ENCODE measurements around the gene AUTS2.

Gene AUTS2

DNA sequence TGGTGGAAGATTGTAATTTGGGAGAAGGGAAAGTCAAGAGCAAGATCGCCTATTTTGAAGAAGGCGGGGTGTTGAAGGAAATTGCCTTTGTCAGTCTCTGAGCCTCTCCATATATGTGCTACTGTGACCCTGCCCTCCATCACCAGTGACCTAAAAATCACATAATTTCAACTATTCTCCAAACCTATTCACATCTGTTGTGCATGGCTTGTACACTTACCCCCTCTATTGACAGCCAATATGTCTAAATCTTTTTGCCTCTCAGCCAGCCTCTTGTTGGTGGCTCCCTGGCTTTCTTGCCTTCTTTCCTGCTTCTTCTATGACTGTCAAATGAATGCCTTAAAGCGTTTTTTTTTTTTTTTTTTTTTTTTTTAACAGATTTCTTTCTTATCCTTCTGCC, 295.6 kb downstream of the AUTS2 start:
- H3K4me3 ChIP-seq (ENCODE audit: low read depth, low read length), result no peak overlapping the region
- no peak for DNase-seq (ENCODE audit: low read depth)
- TF ChIP-seq, protein P1, sequence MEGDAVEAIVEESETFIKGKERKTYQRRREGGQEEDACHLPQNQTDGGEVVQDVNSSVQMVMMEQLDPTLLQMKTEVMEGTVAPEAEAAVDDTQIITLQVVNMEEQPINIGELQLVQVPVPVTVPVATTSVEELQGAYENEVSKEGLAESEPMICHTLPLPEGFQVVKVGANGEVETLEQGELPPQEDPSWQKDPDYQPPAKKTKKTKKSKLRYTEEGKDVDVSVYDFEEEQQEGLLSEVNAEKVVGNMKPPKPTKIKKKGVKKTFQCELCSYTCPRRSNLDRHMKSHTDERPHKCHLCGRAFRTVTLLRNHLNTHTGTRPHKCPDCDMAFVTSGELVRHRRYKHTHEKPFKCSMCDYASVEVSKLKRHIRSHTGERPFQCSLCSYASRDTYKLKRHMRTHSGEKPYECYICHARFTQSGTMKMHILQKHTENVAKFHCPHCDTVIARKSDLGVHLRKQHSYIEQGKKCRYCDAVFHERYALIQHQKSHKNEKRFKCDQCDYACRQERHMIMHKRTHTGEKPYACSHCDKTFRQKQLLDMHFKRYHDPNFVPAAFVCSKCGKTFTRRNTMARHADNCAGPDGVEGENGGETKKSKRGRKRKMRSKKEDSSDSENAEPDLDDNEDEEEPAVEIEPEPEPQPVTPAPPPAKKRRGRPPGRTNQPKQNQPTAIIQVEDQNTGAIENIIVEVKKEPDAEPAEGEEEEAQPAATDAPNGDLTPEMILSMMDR (IDR thresholded peaks at IDR 0.05; ENCODE audit: control insufficient read depth, extremely low read depth, insufficient read depth), result peak; percentile 36

DNA sequence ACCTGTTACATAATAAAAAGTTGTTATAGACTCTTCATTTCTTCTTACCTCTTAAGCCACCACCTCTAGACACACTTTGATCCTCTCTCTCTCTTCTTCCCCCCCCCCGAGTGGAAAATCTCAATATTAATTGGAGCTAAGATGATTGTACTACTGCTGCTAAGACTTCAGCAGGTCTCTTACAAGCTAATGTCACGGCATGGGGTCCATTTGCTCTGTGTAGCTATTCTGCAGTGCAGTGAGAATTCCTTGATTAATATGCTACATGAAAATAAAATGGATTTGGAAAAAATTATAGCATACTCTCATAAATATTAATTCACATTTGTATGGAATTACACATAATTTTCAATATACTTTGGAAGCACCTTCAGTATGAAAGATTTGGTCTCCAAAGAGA, 297.2 kb downstream of the AUTS2 start:
- TF ChIP-seq, protein P1 (IDR thresholded peaks at IDR 0.05; ENCODE audit: control insufficient read depth, extremely low read depth, insufficient read depth), result no peak
- no peak for DNase-seq (ENCODE audit: low read depth)
- H3K4me3 ChIP-seq (ENCODE audit: low read depth, low read length), result no peak overlapping the region

DNA sequence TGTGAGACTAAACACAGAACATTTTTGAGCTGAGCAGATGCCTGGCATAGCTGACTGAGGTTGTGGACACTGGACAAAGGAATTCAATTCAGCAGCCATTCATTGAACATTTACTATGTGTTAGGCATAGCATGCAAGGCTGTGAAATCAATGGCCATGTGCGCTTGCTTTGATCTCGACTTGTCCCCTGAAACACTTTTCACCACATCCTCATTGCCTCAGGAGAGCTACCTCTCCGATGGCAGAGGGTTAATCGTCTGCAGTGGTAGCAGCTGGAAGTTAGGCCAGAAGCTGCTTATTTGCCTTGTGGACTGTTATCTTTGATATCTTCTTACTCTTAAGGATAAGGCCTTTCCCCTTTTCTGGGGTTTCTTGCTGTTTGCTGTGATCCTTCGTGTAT, 297.8 kb downstream of the AUTS2 start:
- TF ChIP-seq, protein P1 (IDR thresholded peaks at IDR 0.05; ENCODE audit: control insufficient read depth, extremely low read depth, insufficient read depth), result no peak
- no peak for DNase-seq (ENCODE audit: low read depth)
- H3K4me3 ChIP-seq (ENCODE audit: low read depth, low read length), result no peak overlapping the region

DNA sequence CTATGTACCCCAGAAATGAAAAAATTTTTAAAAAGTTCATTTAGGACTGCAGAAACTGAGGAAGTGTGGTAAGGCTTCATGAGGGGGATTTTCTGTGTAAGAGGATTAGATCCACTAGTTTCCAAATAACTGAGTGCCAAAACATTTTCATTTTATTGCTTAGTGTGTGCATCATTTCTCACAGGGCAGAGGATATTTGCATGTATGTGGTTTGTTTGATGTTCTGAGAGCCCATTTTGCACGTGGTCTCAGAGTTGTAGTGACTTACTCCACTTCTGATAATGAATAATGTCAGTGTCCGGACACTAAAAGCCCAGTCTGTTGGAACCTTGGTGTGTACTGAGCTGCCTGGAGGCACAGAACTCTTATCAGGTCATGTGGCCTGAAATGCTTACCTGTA, 299.9 kb downstream of the AUTS2 start:
- DNase-seq (ENCODE audit: low read depth), result no peak
- TF ChIP-seq, protein P1 (IDR thresholded peaks at IDR 0.05; ENCODE audit: control insufficient read depth, extremely low read depth, insufficient read depth), result no peak
- no peak overlapping the region for H3K4me3 ChIP-seq (ENCODE audit: low read depth, low read length)

DNA sequence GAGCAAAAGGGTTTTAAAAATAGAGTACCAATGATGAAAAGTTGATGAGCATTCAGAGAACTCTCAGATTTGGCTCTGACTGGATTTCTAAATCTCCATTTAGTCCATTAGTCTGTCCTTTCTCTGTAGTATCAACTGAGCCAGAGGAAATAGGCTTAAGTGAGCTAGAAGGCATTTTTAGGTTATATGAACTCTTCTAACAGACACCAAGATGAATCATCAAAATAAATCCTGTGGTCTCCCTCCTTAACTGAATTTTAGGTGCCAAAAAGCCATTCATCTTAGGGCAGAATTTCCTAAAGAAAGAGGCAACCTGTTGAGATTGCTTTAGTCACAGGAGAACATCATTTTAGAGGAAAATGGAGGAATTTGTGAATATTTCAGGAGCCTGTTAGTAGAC, 305.1 kb downstream of the AUTS2 start:
- TF ChIP-seq, protein P1 (IDR thresholded peaks at IDR 0.05; ENCODE audit: control insufficient read depth, extremely low read depth, insufficient read depth), result no peak
- no peak overlapping the region for H3K4me3 ChIP-seq (ENCODE audit: low read depth, low read length)
- DNase-seq (ENCODE audit: low read depth), result no peak

DNA sequence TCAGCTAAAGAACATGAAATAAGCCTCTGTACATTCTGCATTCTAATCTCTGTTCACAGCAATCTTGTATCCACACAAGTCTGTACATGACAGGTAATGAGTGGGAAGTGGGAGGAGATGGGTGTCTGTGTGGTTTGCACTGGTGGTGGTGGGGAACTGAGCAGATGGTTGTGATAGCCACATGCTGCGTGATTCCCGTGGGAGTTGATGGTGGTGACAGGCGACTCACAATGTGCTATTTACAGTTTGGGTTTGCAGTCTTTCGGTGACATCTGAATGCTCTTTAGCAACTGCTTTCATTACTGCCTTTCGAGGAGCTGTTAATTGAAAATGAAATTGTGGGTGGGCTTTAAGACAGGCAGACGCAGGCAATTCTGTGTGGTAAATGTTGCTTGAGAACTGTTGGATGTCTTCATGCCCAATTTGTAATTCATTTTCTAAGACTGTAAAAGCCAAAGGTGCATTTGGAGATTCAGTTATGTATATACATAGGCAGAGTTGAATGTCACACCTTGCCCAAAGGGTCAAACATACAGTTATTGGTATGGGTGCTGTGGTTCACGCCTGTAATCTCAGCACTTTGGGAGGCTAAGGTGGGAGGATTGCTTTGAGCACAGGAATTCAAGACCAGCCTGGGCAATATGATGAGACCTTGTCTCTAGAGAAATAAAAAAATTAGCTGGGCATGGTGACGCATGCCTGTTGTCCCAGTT, 308.2 kb downstream of the AUTS2 start:
- TF ChIP-seq, protein P1 (IDR thresholded peaks at IDR 0.05; ENCODE audit: control insufficient read depth, extremely low read depth, insufficient read depth), result no peak
- no peak for DNase-seq (ENCODE audit: low read depth)
- H3K4me3 ChIP-seq (ENCODE audit: low read depth, low read length), result no peak overlapping the region

DNA sequence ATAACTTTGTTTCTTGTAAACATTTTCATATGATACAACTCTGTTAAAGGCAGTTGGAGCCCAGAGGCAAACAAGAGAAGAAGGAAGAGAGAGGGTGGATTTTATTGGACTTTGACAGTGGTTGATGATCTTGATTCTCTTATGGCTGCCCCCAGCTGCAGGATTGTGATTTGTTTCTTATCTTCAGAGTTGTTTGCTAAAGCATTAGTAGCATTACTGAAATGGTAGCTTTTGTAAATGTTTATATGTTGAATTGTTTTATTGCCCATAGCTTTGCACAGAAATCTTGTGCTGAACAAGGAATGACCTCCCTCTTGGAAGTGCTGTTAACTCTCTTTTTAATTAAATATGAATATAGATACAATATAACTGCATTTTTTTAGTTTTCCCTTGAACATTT, 309.4 kb downstream of the AUTS2 start:
- H3K4me3 ChIP-seq (ENCODE audit: low read depth, low read length), result no peak overlapping the region
- no peak for DNase-seq (ENCODE audit: low read depth)
- TF ChIP-seq, protein P1 (IDR thresholded peaks at IDR 0.05; ENCODE audit: control insufficient read depth, extremely low read depth, insufficient read depth), result no peak

Data from LNCaP clone FGC (cell line).